ENCODE measurements around the gene COL16A1.

The COL16A1 gene

GRCh38 chr1:31703431-31704270 lies at the start of gene COL16A1:
Gene COL16A1, minus strand, starts transcription at chr1:31704017. Its CDS starts 1,824 bp downstream, at chr1:31702193.
- peak; percentile 58 for DNase-seq

GRCh38 chr1:31752952-31753475 lies 49.2 kb upstream of the COL16A1 start:
- DNase-seq: no peak

GRCh38 chr1:31752258-31752657 lies 48.4 kb upstream of the COL16A1 start:
- DNase-seq: no peak

- DNase-seq: no peak
Observed at GRCh38 chr1:31751822-31752241, 48.0 kb upstream of the COL16A1 start.

- DNase-seq: no peak
Observed at GRCh38 chr1:31750858-31751510, 47.2 kb upstream of the COL16A1 start.

GRCh38 chr1:31749785-31750735 lies 46.2 kb upstream of the COL16A1 start:
- no peak for DNase-seq

GRCh38 chr1:31748365-31748764 lies 44.5 kb upstream of the COL16A1 start:
- DNase-seq: no peak

- DNase-seq: no peak
Observed at GRCh38 chr1:31747304-31747703, 43.5 kb upstream of the COL16A1 start.

- no peak for DNase-seq
Observed at GRCh38 chr1:31746687-31747086, 42.9 kb upstream of the COL16A1 start.

- peak; percentile 71 for DNase-seq
Observed at GRCh38 chr1:31745946-31746670, 42.3 kb upstream of the COL16A1 start.

- DNase-seq: peak; percentile 2
Observed at GRCh38 chr1:31745096-31745945, 41.5 kb upstream of the COL16A1 start.

GRCh38 chr1:31744165-31744888 lies 40.5 kb upstream of the COL16A1 start:
- no peak for DNase-seq

GRCh38 chr1:31742462-31743212 lies 38.8 kb upstream of the COL16A1 start:
- DNase-seq: no peak

- DNase-seq: no peak
Observed at GRCh38 chr1:31739346-31739745, 35.5 kb upstream of the COL16A1 start.

- DNase-seq: peak; percentile 4
Observed at GRCh38 chr1:31736675-31737074, 32.9 kb upstream of the COL16A1 start.

- DNase-seq: no peak
Observed at GRCh38 chr1:31735571-31735970, 31.8 kb upstream of the COL16A1 start.

- no peak for DNase-seq
Observed at GRCh38 chr1:31734582-31735107, 30.8 kb upstream of the COL16A1 start.

GRCh38 chr1:31733389-31734219 lies 29.8 kb upstream of the COL16A1 start:
- peak; percentile 28 for DNase-seq

Data from NCI-H1105 treated with DMSO at 0.1 percent for 48 hours (cell line).